ENCODE results near the gene SRBD1. TPM values are rescaled to one million over a fixed set of nuclear protein-coding genes. Genes with fewer than 3 reads are reported as not detected.

The SRBD1 gene
- total RNA-seq, 5 donors from 2014 or later (not counting 1 experiment from before 2014, with no cell fraction given), result 16.1 to 22.8 (median 20.7) TPM

GRCh38 chr2:45647356-45647755 is 36.3 kb upstream of the SRBD1 start:
- H3K27ac Mint-ChIP-seq, result peak overlapping the region in 1 of 2 donors; percentile 45
- ATAC-seq (replicated peaks in 1 of 4) (no peak), DNase-seq (no peak)
- Histone ChIP-seq H3K9me3 (no peaks in the 10 kb centered on the region), H3K27ac (ENCODE audit: low read length) (no peak overlapping the region), H3K27me3 (replicated peaks in 1 of 2; ENCODE audit: control insufficient read depth in 2 of 2, extremely low read depth in 1 of 2, insufficient read depth in 2 of 2, low read length in 1 of 2) (peaks cover 0 to 19% of the 10 kb centered on the region in 2 experiments), H3K4me1 (ENCODE audit: control insufficient read depth in 1 of 2, extremely low read depth in 1 of 2, insufficient read depth in 2 of 2, low read length in 2 of 2) (peaks cover 8 to 27% of the 10 kb centered on the region in 2 experiments), H3K4me3 (ENCODE audit: control insufficient read depth in 1 of 2, extremely low read depth in 1 of 2, low read length in 1 of 2) (no peak overlapping the region), H3K36me3 (ENCODE audit: control insufficient read depth in 2 of 2, extremely low read depth in 1 of 2, insufficient read depth in 1 of 2, low read length in 1 of 2) (no peaks in the 10 kb centered on the region)
- POLR2A ChIA-PET, result no interaction called here
- 75% methylated on average over 5 of the region's 9 CpGs for WGBS (ENCODE audit: insufficient coverage)
- H3K4me1 Mint-ChIP-seq, result peaks cover 21 to 27% (median 21%) of the 10 kb centered on the region in 3 donors
- H3K27me3 Mint-ChIP-seq, result peaks cover 8 to 13% of the 10 kb centered on the region in 2 donors
- CTCF ChIA-PET, result interaction anchor here (1.1 to 3.1 kb wide), 3 partner anchors 83 to 132 kb away, joined by 3 to 24 read pairs (median 15); no protein-coding TSS in a partner anchor
- H3K4me3 Mint-ChIP-seq, result no peak overlapping the region
- H3K9me3 Mint-ChIP-seq, result no peaks in the 10 kb centered on the region
- H3K36me3 Mint-ChIP-seq, result peaks cover 3% of the 10 kb centered on the region

DNA sequence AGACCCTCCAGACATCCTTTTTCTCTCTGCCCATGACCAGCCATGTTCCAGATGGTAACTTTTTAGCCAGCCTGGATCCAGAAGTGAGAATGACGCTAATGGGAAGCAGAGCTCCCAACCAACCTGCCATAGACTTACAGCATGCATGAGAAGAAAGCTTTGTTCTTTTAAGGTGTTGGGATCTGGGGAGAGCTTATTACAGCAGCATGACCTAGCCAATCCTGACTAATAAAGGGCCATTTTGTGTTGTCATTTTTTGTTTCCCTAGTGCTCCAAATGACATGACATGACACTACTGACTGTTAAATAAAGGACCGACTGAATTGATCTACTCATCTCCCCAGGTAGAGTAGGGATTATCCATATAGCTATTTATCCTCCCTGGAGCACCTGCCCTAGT is 35.2 kb upstream of the SRBD1 start:
- no peak overlapping the region for H3K4me3 ChIP-seq (ENCODE audit: control insufficient read depth in 1 of 2, extremely low read depth in 1 of 2, low read length in 1 of 2)
- Mint-ChIP-seq H3K36me3 (peaks cover 3% of the 10 kb centered on the region), H3K27me3 (peaks cover 16 to 20% of the 10 kb centered on the region in 2 donors), H3K4me1 (peaks cover 17 to 23% (median 17%) of the 10 kb centered on the region in 3 donors), H3K9me3 (no peaks in the 10 kb centered on the region), H3K27ac (no peak overlapping the region), H3K4me3 (no peak overlapping the region)
- peaks cover 5 to 19% of the 10 kb centered on the region in 2 experiments for H3K4me1 ChIP-seq (ENCODE audit: control insufficient read depth in 1 of 2, extremely low read depth in 1 of 2, insufficient read depth in 2 of 2, low read length in 2 of 2)
- H3K9me3 ChIP-seq, result no peaks in the 10 kb centered on the region
- H3K27me3 ChIP-seq (replicated peaks in 1 of 2; ENCODE audit: control insufficient read depth in 2 of 2, extremely low read depth in 1 of 2, insufficient read depth in 2 of 2, low read length in 1 of 2), result peaks cover 0 to 18% of the 10 kb centered on the region in 2 experiments
- ChIA-PET CTCF (interaction anchor here (1.1 to 3.1 kb wide), 3 partner anchors 84 to 133 kb away, joined by 3 to 24 read pairs (median 15); no protein-coding TSS in a partner anchor), POLR2A (interaction anchor here in 1 of 2 donors (0.6 kb wide), 1 partner anchor 810 kb away, joined by 6 read pairs; no protein-coding TSS in a partner anchor)
- no CpG with 5 or more reads among the region's 2 CpGs for WGBS (ENCODE audit: insufficient coverage)
- ATAC-seq (replicated peaks in 1 of 4) (no peak), DNase-seq (no peak)
- H3K27ac ChIP-seq (ENCODE audit: low read length), result no peak overlapping the region
- H3K36me3 ChIP-seq (ENCODE audit: control insufficient read depth in 2 of 2, extremely low read depth in 1 of 2, insufficient read depth in 1 of 2, low read length in 1 of 2), result no peaks in the 10 kb centered on the region

GRCh38 chr2:45643543-45644542 is 32.8 kb upstream of the SRBD1 start:
- DNase-seq, result peak in 34 of 35 experiments; percentile 20 to 86 (median 66)
- peak; percentile 95 to 99 (median 98) for ATAC-seq (replicated peaks in 1 of 4)
- Histone ChIP-seq H3K4me3 (ENCODE audit: control insufficient read depth in 1 of 2, extremely low read depth in 1 of 2, low read length in 1 of 2) (peak overlapping the region in 1 of 2 donors; percentile 45), H3K27me3 (replicated peaks in 1 of 2; ENCODE audit: control insufficient read depth in 2 of 2, extremely low read depth in 1 of 2, insufficient read depth in 2 of 2, low read length in 1 of 2) (peaks cover 0 to 29% of the 10 kb centered on the region in 2 experiments), H3K27ac (ENCODE audit: low read length) (no peak overlapping the region), H3K4me1 (ENCODE audit: control insufficient read depth in 1 of 2, extremely low read depth in 1 of 2, insufficient read depth in 2 of 2, low read length in 2 of 2) (peaks cover 0 to 11% of the 10 kb centered on the region in 2 experiments), H3K36me3 (ENCODE audit: control insufficient read depth in 2 of 2, extremely low read depth in 1 of 2, insufficient read depth in 1 of 2, low read length in 1 of 2) (no peaks in the 10 kb centered on the region), H3K9me3 (no peaks in the 10 kb centered on the region)
- peak overlapping the region; percentile 36 to 64 (median 46) for H3K4me3 Mint-ChIP-seq
- H3K27ac Mint-ChIP-seq, result peak overlapping the region in 1 of 2 donors; percentile 31
- CTCF ChIA-PET, result interaction anchor here (0.6 to 2.7 kb wide), 6 partner anchors 135 to 1123 kb away, joined by 3 to 29 read pairs (median 4); no protein-coding TSS in a partner anchor
- H3K9me3 Mint-ChIP-seq, result no peaks in the 10 kb centered on the region
- peaks cover 8 to 16% (median 10%) of the 10 kb centered on the region in 3 donors for H3K4me1 Mint-ChIP-seq
- no peaks in the 10 kb centered on the region for H3K36me3 Mint-ChIP-seq
- H3K27me3 Mint-ChIP-seq, result peaks cover 17 to 20% of the 10 kb centered on the region in 2 donors
- 10% methylated on average over 44 of the region's 49 CpGs for WGBS (ENCODE audit: insufficient coverage)
- POLR2A ChIA-PET, result no interaction called here

DNA sequence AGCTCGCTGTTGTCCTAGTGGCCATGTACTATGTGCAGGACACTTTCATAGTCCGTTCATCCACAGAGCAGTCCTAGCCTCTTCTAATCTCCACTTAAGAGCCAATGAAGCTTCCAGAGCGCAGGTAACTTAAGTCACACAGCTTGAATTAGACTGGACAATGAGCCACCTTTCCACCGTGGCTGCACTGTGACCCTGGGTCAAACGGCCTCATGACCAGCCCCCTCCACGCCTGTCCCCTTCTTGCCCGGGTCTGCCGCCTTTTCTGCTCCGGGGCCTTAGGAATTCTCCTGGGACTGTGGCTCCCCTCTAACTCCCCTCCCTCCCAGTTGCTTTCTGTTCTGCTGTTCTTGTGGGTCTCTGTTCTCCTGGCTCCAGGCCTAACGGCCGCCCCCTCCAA is 32.0 kb upstream of the SRBD1 start:
- peaks cover 17 to 20% of the 10 kb centered on the region in 2 donors for H3K27me3 Mint-ChIP-seq
- Histone ChIP-seq H3K27me3 (replicated peaks in 1 of 2; ENCODE audit: control insufficient read depth in 2 of 2, extremely low read depth in 1 of 2, insufficient read depth in 2 of 2, low read length in 1 of 2) (peaks cover 0 to 29% of the 10 kb centered on the region in 2 experiments), H3K4me1 (ENCODE audit: control insufficient read depth in 1 of 2, extremely low read depth in 1 of 2, insufficient read depth in 2 of 2, low read length in 2 of 2) (peaks cover 0 to 11% of the 10 kb centered on the region in 2 experiments), H3K27ac (ENCODE audit: low read length) (no peak overlapping the region), H3K36me3 (ENCODE audit: control insufficient read depth in 2 of 2, extremely low read depth in 1 of 2, insufficient read depth in 1 of 2, low read length in 1 of 2) (no peaks in the 10 kb centered on the region), H3K4me3 (ENCODE audit: control insufficient read depth in 1 of 2, extremely low read depth in 1 of 2, low read length in 1 of 2) (peak overlapping the region in 1 of 2 donors; percentile 45), H3K9me3 (no peaks in the 10 kb centered on the region)
- peaks cover 6 to 13% (median 6%) of the 10 kb centered on the region in 3 donors for H3K4me1 Mint-ChIP-seq
- H3K27ac Mint-ChIP-seq, result no peak overlapping the region
- peak overlapping the region in 2 of 3 donors; percentile 36 to 64 for H3K4me3 Mint-ChIP-seq
- ChIA-PET CTCF (interaction anchor here (0.7 to 2.7 kb wide), 5 partner anchors 16 to 139 kb away, joined by 3 to 29 read pairs (median 4); no protein-coding TSS in a partner anchor), POLR2A (no interaction called here)
- 78% methylated on average over 4 of the region's 11 CpGs for WGBS (ENCODE audit: insufficient coverage)
- no peaks in the 10 kb centered on the region for H3K36me3 Mint-ChIP-seq
- no peak for DNase-seq
- no peaks in the 10 kb centered on the region for H3K9me3 Mint-ChIP-seq
- peak in 2 of 4 experiments; percentile 3 to 4 for ATAC-seq (replicated peaks in 1 of 4)

DNA sequence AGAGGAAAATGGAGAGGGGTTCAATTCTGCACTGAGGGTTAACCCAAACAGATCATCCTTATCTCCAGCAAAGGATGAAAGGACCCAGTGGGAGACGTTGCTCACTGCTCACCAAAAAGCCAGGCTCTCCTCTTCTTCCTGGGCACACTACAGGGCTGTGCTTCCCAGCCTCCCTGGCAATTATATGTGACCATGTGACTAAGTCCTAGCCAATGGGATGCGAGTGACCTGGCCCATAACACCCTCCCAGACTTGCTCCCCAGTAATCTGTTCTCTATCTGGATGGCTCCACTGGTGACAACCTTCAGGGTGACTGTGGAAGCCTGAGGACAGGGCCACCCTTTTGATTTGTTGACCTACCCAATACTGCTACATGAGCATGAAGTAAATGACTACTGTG is 29.5 kb upstream of the SRBD1 start:
- ChIA-PET POLR2A (no interaction called here), CTCF (interaction anchor here in 1 of 2 donors (2.7 kb wide), 1 partner anchor 139 kb away, joined by 29 read pairs; no protein-coding TSS in a partner anchor)
- DNase-seq, result no peak
- no peak overlapping the region for H3K4me3 Mint-ChIP-seq
- H3K27ac ChIP-seq (ENCODE audit: low read length), result no peak overlapping the region
- peaks cover 25 to 28% of the 10 kb centered on the region in 2 donors for H3K27me3 Mint-ChIP-seq
- peaks cover 4 to 10% (median 6%) of the 10 kb centered on the region in 3 donors for H3K4me1 Mint-ChIP-seq
- H3K36me3 ChIP-seq (ENCODE audit: control insufficient read depth in 2 of 2, extremely low read depth in 1 of 2, insufficient read depth in 1 of 2, low read length in 1 of 2), result no peaks in the 10 kb centered on the region
- H3K27ac Mint-ChIP-seq, result no peak overlapping the region
- no peak for ATAC-seq (replicated peaks in 1 of 4)
- H3K4me1 ChIP-seq (ENCODE audit: control insufficient read depth in 1 of 2, extremely low read depth in 1 of 2, insufficient read depth in 2 of 2, low read length in 2 of 2), result peaks cover 0 to 11% of the 10 kb centered on the region in 2 experiments
- no peak overlapping the region for H3K4me3 ChIP-seq (ENCODE audit: control insufficient read depth in 1 of 2, extremely low read depth in 1 of 2, low read length in 1 of 2)
- H3K9me3 ChIP-seq, result no peaks in the 10 kb centered on the region
- WGBS (ENCODE audit: insufficient coverage), result 81% methylated on average over 2 of the region's 2 CpGs
- peaks cover 0 to 38% of the 10 kb centered on the region in 2 experiments for H3K27me3 ChIP-seq (replicated peaks in 1 of 2; ENCODE audit: control insufficient read depth in 2 of 2, extremely low read depth in 1 of 2, insufficient read depth in 2 of 2, low read length in 1 of 2)
- no peaks in the 10 kb centered on the region for H3K36me3 Mint-ChIP-seq
- no peaks in the 10 kb centered on the region for H3K9me3 Mint-ChIP-seq

DNA sequence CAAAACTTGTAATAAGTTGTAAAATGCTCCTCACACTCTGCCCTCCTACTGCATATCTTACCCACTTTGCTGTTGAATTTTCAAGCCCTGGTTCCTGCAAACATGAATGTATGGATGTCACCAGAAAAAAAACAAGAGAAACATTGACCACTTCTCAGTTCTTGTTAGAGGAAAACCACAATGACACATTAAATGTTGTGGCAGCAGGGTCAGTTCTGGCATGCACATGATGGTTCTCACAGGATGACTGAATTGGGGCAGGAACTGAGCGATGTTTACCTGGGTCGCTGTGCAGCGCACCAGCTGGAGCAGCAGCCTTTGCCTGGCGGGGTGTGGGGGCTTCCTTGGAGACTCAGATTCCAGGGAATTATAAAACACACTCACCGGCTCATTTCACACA is 26.4 kb upstream of the SRBD1 start:
- DNase-seq (peak in 1 of 35 experiments; percentile 20), ATAC-seq (replicated peaks in 1 of 4) (no peak)
- Mint-ChIP-seq H3K4me1 (no peaks in the 10 kb centered on the region), H3K9me3 (no peaks in the 10 kb centered on the region), H3K36me3 (no peaks in the 10 kb centered on the region), H3K27me3 (peaks cover 17 to 26% of the 10 kb centered on the region in 2 donors), H3K4me3 (no peak overlapping the region), H3K27ac (no peak overlapping the region)
- H3K27ac ChIP-seq (ENCODE audit: low read length), result no peak overlapping the region
- no peaks in the 10 kb centered on the region for H3K4me1 ChIP-seq (ENCODE audit: control insufficient read depth in 1 of 2, extremely low read depth in 1 of 2, insufficient read depth in 2 of 2, low read length in 2 of 2)
- WGBS (ENCODE audit: insufficient coverage), result no CpG with 5 or more reads among the region's 5 CpGs
- no peaks in the 10 kb centered on the region for H3K9me3 ChIP-seq
- no peak overlapping the region for H3K4me3 ChIP-seq (ENCODE audit: control insufficient read depth in 1 of 2, extremely low read depth in 1 of 2, low read length in 1 of 2)
- peaks cover 0 to 24% of the 10 kb centered on the region in 2 experiments for H3K27me3 ChIP-seq (replicated peaks in 1 of 2; ENCODE audit: control insufficient read depth in 2 of 2, extremely low read depth in 1 of 2, insufficient read depth in 2 of 2, low read length in 1 of 2)
- POLR2A ChIA-PET, result no interaction called here
- H3K36me3 ChIP-seq (ENCODE audit: control insufficient read depth in 2 of 2, extremely low read depth in 1 of 2, insufficient read depth in 1 of 2, low read length in 1 of 2), result no peaks in the 10 kb centered on the region
- CTCF ChIA-PET, result no interaction called here

Measured in T-cell (primary cell).